Measurements from ENCODE around the gene NAT10.

The NAT10 gene

GRCh38 chr11:34111722-34112270, 6.4 kb downstream of the NAT10 start:
- no peak for DNase-seq

- no peak for DNase-seq
Measured at GRCh38 chr11:34114014-34114413, 8.6 kb downstream of the NAT10 start.

- no peak for DNase-seq
Measured at GRCh38 chr11:34114471-34114870, 9.0 kb downstream of the NAT10 start.

GRCh38 chr11:34120651-34121050, 15.2 kb downstream of the NAT10 start:
- DNase-seq: no peak

GRCh38 chr11:34124885-34125668, 19.6 kb downstream of the NAT10 start:
- no peak for DNase-seq

GRCh38 chr11:34126959-34127848, 21.8 kb downstream of the NAT10 start:
- no peak for DNase-seq

GRCh38 chr11:34128824-34129223, 23.4 kb downstream of the NAT10 start:
- no peak for DNase-seq

GRCh38 chr11:34132261-34132965, 27.0 kb downstream of the NAT10 start:
- DNase-seq: no peak

- no peak for DNase-seq
Measured at GRCh38 chr11:34134765-34135164, 29.3 kb downstream of the NAT10 start.

- no peak for DNase-seq
Measured at GRCh38 chr11:34135439-34135838, 30.0 kb downstream of the NAT10 start.

- DNase-seq: no peak
Measured at GRCh38 chr11:34136420-34136819, 31.0 kb downstream of the NAT10 start.

GRCh38 chr11:34139346-34139745, 33.9 kb downstream of the NAT10 start:
- no peak for DNase-seq

GRCh38 chr11:34140149-34140548, 34.7 kb downstream of the NAT10 start:
- no peak for DNase-seq

- DNase-seq: no peak
Measured at GRCh38 chr11:34143048-34143447, 37.6 kb downstream of the NAT10 start.

GRCh38 chr11:34145073-34145472, 39.6 kb downstream of the NAT10 start:
- no peak for DNase-seq

GRCh38 chr11:34145847-34146381, 40.5 kb downstream of the NAT10 start:
- no peak for DNase-seq

GRCh38 chr11:34146411-34146810, 41.0 kb downstream of the NAT10 start:
- no peak for DNase-seq

GRCh38 chr11:34146866-34147265, 41.4 kb downstream of the NAT10 start:
- no peak for DNase-seq

GRCh38 chr11:34147581-34147980, 42.2 kb downstream of the NAT10 start:
- no peak for DNase-seq

- no peak for DNase-seq
Measured at GRCh38 chr11:34148504-34149165, 43.2 kb downstream of the NAT10 start.

GRCh38 chr11:34149274-34149673, 43.8 kb downstream of the NAT10 start:
- DNase-seq: no peak

GRCh38 chr11:34149786-34150185, 44.4 kb downstream of the NAT10 start:
- no peak for DNase-seq
